Cerebellar cortex (tissue), 1 donor: ENCODE measurements around the gene DUSP19.

Source experiments
- DNase-seq: peaks from one replicate; pipeline ENCODE4 v3.0.0-alpha.2; 2015; ENCODE audit warnings: low spot score

DUSP19 gene

DNA sequence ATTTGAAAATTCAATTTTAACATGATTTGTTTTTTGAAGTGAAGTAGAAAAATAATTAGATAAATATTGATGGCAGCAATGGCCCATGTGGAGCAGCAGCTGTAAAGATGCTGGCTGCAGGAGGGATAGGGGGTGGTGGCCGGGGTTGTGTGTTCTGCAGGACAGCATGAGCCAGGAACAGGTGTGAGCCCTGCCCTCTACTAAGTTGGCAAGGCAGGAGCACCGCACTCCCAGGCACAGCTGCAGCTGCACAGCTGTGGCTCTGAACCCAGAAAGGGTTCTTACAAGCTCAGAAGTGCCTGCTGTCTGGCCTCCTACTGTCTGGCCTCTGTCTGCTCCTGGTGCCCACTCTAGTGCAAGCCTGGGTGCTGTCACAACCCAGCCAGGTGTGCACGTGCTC lies 10.0 kb upstream of the DUSP19 start:
- no peak for DNase-seq

- no peak for DNase-seq
These were observed 9.4 kb upstream of the DUSP19 start for GRCh38 chr2:183069174-183069573.

GRCh38 chr2:183070942-183071844 lies 7.4 kb upstream of the DUSP19 start:
- peak; percentile 61 for DNase-seq

DNA sequence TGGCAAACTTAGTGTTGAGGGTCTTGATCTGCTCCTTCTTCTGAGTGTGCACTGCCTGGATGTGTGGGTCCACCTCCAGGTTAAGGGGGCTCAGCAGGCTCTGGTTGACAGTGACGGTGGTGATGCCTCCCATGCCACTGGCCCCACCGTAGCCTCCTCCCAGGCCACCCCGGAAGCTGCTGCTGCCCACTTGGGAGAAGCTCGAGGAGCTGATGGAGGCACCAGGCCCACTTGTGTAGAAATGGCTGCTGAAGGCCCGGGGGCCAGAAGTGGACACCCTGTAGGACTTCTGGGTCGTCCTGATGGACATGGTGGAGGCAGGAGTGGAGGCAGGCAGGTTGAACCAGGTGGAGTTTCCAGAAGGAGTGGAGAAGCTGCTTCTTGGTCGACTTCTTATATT lies 6.4 kb upstream of the DUSP19 start:
- DNase-seq = no peak

GRCh38 chr2:183078163-183078463 lies 434 bp upstream of the DUSP19 start:
- no peak for DNase-seq

DNA sequence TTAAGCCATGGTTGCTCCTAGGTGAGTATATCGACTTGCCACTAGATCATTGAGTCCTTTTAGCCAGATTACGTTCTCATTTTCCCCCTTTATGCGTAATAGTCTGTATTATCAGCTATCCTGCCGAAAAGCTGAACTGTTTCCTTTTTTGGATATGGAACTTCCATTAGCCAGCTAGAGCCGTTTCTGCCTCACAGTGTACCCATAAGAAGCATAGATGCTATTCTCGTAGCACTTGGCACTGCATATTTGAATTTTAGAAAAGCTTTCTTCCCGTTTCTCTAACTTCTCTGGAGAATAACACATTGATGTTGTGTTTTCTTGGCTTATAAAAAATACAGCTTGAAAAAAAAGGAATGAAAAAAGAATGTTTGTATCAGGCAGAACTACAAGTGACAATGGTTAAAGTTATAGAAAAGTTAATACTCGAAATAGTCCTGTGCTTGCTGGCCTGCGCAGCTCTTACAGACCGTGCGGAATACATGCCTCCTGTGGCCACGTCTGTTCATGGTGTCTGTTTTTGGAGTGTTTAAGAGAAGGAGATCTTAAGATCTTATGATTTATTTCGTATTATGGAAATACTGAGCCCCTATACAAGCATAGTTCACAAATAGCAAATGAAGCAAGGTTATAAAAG lies 710 bp downstream of the DUSP19 start:
- peak; percentile 72 for DNase-seq

DNA sequence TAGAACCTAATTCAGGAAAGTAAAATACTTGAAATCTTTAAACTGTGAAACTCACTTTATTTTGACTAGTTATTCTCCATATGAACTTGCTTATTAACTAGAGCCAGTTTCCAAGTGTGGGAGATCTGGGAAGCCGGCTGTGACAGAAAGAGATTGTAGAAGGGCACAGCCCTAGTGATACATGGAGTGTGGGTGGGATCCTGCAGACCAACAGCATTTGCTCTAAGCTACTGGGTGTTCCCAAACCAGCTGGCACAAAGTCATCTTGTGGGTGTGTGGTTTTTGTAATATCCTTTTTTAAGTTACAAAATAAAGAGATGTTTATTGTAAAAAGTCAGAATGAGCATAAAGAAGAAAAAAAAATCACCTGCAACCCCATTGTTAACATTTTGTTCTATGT lies 3.4 kb downstream of the DUSP19 start:
- no peak for DNase-seq

DNA sequence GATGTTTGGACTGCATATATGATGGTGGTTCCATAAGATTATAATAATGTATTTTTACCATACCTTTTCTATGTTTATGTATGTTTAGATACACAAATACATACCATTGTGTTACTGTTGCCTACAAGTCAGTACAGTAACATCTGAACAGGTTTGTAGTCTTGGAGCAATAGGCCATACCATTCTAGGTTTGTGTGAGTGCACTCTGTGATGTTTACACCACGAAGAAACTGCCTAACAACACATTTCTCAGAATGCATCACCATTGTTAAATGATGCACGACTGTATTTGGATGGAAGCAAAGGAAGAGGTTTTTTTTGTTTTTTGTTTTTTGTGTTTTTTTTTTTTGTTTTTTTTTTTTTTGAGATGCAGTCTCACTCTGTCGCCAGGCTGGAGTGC lies 9.5 kb downstream of the DUSP19 start:
- no peak for DNase-seq

DNA sequence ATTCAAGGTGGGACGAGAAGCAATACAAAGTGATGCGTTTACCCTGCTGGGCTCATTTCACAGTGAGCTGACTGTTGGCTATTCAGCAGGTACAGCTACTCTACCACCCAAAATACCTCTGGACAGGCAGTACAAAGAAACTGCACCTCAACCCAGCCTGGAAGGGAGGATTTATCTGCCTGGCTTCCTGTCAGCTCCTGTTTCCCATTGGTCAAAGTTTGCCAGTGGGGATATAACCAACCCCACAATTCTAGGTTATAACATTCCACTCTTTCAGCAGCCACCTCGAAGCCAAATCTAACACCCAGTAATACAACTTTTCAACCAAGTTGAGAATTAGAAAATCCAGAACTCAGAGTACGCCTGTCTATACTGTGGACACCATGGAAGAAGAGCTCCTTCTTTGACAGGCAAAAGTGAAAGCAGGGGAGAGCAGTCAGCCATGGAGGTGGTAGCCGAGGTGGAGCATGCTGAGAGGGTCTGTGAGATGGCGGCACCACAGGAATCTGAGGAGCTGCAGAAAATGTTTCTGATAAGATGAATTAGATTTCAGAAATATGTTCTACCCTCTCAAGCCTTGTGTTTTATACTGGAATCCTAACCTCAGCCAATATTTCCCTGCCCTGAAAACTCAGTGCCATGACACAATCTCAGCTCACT lies 10.8 kb downstream of the DUSP19 start:
- DNase-seq = no peak

- no peak for DNase-seq
These were observed 12.9 kb downstream of the DUSP19 start for GRCh38 chr2:183091318-183091953.

GRCh38 chr2:183091954-183092345 lies 13.4 kb downstream of the DUSP19 start:
- no peak for DNase-seq

DNA sequence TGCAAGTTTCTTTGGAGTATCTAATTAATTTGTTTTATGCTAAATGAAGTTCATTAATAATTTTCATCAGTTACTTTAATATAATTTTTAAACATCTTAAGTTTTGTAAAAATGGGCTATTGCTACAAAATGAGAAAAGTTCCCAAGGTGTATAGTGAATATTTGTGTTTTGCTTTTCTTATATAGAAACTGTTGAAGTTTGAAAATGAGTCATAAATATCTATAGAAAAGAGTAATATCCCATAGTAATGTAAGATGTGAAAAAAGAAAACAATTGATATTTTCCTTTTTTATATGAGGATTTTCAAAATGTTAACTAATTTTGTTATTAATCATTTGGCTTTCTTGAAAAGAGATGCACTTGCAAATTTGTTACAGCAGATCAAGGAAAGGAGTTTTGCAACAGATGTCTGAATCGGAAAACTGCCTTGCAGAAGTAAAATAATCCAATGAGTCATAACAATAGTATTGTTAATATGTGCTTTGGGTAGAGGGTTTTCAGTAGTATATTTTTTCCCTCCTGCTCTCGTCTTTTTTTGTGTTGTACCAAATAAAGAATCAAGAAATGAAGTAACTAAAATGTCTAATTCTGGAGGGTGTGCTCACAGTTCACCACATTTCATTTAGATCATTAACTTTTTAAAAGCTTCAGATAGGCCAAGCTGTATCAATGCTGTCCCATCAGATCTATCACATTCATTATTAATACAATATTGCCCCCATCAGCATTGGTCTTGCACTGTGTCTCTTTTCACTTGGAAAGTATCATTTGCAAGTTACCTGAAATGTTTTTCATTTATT lies 15.5 kb downstream of the DUSP19 start:
- no peak for DNase-seq

DNA sequence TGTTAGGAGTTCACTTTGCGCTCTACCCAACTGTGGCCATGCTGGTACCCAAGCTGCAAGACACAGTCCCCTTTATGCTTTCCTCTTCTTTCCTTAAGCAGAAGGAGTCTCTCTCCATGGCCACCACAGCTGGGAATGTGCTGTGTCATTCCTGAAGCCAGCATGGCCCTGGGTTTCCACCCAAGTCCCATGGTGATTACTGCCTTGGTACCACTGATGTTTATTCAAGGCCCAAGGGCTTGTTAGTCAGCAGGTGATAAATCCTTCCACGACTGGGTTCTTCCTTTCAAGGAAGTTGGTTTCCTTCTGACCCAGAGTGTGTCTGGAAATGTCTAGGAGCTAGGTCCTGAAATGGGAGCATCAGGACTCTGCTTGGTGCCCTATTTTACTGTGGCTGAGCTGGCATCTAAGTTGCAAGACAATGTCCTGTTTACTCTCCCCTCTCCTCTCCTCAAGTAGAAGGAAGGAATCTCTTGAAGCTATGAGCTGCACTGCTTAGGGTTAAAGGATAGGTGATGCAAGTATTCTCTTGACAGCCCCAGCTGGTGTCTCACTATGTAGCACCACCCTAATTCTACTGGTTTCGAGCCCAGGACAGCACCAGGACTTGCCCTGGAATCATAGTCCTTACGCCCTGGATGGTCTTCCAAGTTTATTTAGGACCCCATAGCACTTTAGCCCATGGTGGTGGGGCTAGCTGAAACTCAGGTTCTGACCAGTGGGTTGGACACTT lies 27.0 kb downstream of the DUSP19 start:
- DNase-seq = no peak

DNA sequence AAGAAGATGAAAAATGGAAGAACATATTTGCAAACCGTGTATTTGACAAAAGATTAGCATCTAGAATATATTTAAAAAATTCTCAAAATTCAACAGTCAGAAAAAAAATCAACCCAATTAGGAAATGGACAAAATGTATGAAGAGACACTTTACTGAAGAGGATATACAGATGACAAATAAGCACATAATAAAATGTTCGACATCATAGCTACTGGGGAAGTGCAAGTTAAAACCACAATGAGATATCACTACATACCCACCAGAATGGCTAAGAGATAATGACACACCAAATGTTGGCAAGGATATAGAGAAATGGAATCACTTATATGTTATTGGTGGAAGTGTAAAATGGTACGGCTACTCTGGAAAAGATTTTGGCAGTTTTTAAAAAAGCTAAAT lies 34.0 kb downstream of the DUSP19 start:
- DNase-seq = no peak

GRCh38 chr2:183113630-183114029 lies 35.1 kb downstream of the DUSP19 start:
- no peak for DNase-seq

DNA sequence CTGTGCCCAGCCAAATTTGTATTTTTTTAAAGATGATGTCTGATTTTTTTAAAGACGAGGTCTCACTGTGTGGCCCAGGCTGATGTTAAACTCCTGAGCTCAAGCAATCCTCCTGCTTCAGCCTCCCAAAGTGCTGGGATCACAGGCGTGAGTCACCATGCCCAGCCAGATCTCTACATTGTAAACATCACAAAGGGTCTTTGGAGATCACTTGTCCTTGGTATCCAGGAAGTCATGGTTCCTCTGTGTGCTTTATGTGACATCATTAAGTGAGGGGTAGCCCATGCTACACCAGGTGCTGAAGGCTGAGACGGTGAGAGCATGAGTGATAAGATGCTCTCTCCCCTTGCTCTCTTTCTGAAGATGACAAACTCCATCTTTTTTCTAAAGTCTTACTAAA lies 38.7 kb downstream of the DUSP19 start:
- DNase-seq = no peak

GRCh38 chr2:183123117-183123958 lies 44.8 kb downstream of the DUSP19 start:
- peak; percentile 18 for DNase-seq

DNA sequence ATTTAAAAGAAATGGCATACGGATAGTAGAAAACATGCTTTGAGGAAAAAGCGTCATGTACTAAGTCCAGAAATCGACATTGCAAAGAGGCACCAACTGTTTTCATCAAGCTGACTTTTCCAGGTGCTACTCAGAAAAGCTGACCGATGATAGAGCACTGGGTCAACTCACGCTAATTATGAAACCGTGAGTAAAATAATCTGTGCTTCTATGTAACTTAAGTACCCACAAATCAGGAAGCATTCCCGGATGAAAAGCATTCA lies 45.3 kb downstream of the DUSP19 start:
- DNase-seq = no peak

GRCh38 chr2:183124222-183124956 lies 45.8 kb downstream of the DUSP19 start, which contains the start of gene NUP35:
Gene NUP35 (plus strand): TSS chr2:183124443. CDS start chr2:183124458, 15 bp downstream.
- DNase-seq = peak; percentile 95

DNA sequence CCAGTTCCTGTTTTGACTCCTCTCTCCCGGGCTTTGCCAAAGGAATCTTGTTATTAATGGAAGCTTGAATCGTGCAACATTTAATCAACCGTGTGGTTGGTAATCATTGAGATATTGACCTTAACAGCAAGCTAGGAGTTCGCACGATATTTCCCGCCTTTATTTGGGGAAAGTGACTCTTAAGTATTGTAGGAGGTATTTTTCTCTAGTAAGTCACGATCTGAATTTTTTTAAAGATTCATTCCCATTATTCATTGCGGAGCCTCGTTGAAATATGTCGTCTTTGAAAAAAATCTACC lies 46.4 kb downstream of the DUSP19 start:
- no peak for DNase-seq
